Ishikawa (cell line): Measurements from ENCODE around the gene ANO9.

Experiments
- CEBPB ChIP-seq: IDR thresholded peaks from 2 replicates; pipeline ENCODE4 v1.6.1; 2012
- CREB1 ChIP-seq: IDR thresholded peaks from 2 replicates; pipeline ENCODE4 v1.6.1; 2012; ENCODE audit warnings: low read depth
- EP300 ChIP-seq: IDR thresholded peaks from 2 replicates; pipeline ENCODE4 v1.6.1; 2012; ENCODE audit warnings: borderline replicate concordance
- FOXM1 ChIP-seq: IDR thresholded peaks from 2 replicates; pipeline ENCODE4 v1.6.1; 2012; ENCODE audit warnings: low read depth, borderline replicate concordance
- MAX ChIP-seq: IDR thresholded peaks from 2 replicates; pipeline ENCODE4 v1.6.1; 2012
- NFIC ChIP-seq: IDR thresholded peaks from 2 replicates; pipeline ENCODE4 v1.6.1; 2012
- RAD21 ChIP-seq: IDR thresholded peaks from 2 replicates; pipeline ENCODE4 v1.6.1; 2012; ENCODE audit warnings: low read depth
- REST ChIP-seq: IDR thresholded peaks from 2 replicates; pipeline ENCODE4 v1.6.1; 2012; ENCODE audit warnings: low read depth, mild to moderate bottlenecking
- TAF1 ChIP-seq: IDR thresholded peaks from 2 replicates; pipeline ENCODE4 v1.6.1; 2012; ENCODE audit warnings: low read depth, mild to moderate bottlenecking
- TCF12 ChIP-seq: IDR thresholded peaks from 2 replicates; pipeline ENCODE4 v1.6.1; 2012; ENCODE audit warnings: low read depth
- USF1 ChIP-seq: IDR thresholded peaks from 2 replicates; pipeline ENCODE4 v1.6.1; 2012
- YY1 ChIP-seq: IDR thresholded peaks from 2 replicates; pipeline ENCODE4 v1.6.1; 2012; ENCODE audit warnings: low read depth
- ZBTB7A ChIP-seq: IDR thresholded peaks from 2 replicates; pipeline ENCODE4 v1.6.1; 2012; ENCODE audit warnings: low read depth

- TF ChIP-seq YY1 (no peak), TAF1 (no peak), USF1 (no peak), NFIC (no peak), REST (no peak), RAD21 (no peak), CEBPB (no peak), TCF12 (no peak), ZBTB7A (no peak), CREB1 (no peak), FOXM1 (no peak), MAX (no peak), EP300 (no peak)
Measured at GRCh38 chr11:445765-446588, 4.2 kb upstream of the ANO9 start.
